HepG2 (cell line): ENCODE measurements around the gene NXT1. TPM values are rescaled to one million over a fixed set of nuclear protein-coding genes. Genes with fewer than 3 reads are reported as not detected.

Experiments used
- ARNT2 ChIP-seq: sonication (generic); formaldehyde crosslinking; IDR thresholded peaks from 2 replicates; pipeline ENCODE4 v1.8.0; 2022; ENCODE audit warnings: mild to moderate bottlenecking, low read depth, missing genetic modification reagents, moderate library complexity
- ATF6 ChIP-seq: sonication (generic); formaldehyde crosslinking; conservative IDR thresholded peaks from 2 replicates; pipeline ENCODE4 v1.4.0; 2020; ENCODE audit warnings: missing genetic modification reagents
- ATF7 ChIP-seq, 2 experiments: fragments of 450-650 bp in 1 of 2; sonication (generic) in 1 of 2; formaldehyde crosslinking in 1 of 2; IDR thresholded peaks; 2 replicates each; pipeline versions ENCODE4 v1.4.0 to v1.6.1; 2016 to 2020; ENCODE audit warnings: antibody characterized with exemption in 1 of 2, mild to moderate bottlenecking in 1 of 2, missing genetic modification reagents in 1 of 2
- CCDC6 ChIP-seq: sonication (generic); formaldehyde crosslinking; IDR thresholded peaks from 2 replicates; pipeline ENCODE4 v1.8.1; 2022; ENCODE audit warnings: mild to moderate bottlenecking, missing genetic modification reagents, moderate library complexity
- FUBP1 ChIP-seq: sonication (generic); formaldehyde crosslinking; IDR thresholded peaks from 2 replicates; pipeline ENCODE4 v1.5.1; 2020; ENCODE audit warnings: missing genetic modification reagents, mild to moderate bottlenecking, borderline replicate concordance
- LCORL ChIP-seq, 2 experiments: fragments of 450-650 bp in 1 of 2; sonication (generic) in 1 of 2; formaldehyde crosslinking in 1 of 2; IDR thresholded peaks; 2 replicates each; pipeline versions ENCODE4 v1.5.0 to v1.6.1; 2017 to 2020; ENCODE audit warnings: antibody characterized with exemption in 1 of 2, missing genetic modification reagents in 1 of 2
- NR0B2 ChIP-seq: sonication (generic); formaldehyde crosslinking; IDR thresholded peaks from 2 replicates; pipeline ENCODE4 v1.4.0; 2020; ENCODE audit warnings: mild to moderate bottlenecking, missing genetic modification reagents
- NR2C2 ChIP-seq: sonication (generic); formaldehyde crosslinking; IDR thresholded peaks from 2 replicates; pipeline ENCODE4 v1.4.0; 2020; ENCODE audit warnings: missing genetic modification reagents, mild to moderate bottlenecking, moderate library complexity, borderline replicate concordance
- SRSF4 ChIP-seq: fragments of 200-400 bp; formaldehyde crosslinking; IDR thresholded peaks from one replicate; pipeline ENCODE4 v1.6.1; 2018; ENCODE audit warnings: mild to moderate bottlenecking, low read depth, low read length, moderate library complexity; ENCODE audit not compliant: poor library complexity, severe bottlenecking
- THAP11 ChIP-seq: IDR thresholded peaks from 2 replicates; pipeline ENCODE4 v1.6.1; 2016; ENCODE audit warnings: missing biosample characterization, missing genetic modification reagents
- XRCC5 ChIP-seq: fragments of 200-400 bp; formaldehyde crosslinking; optimal IDR thresholded peaks from 2 replicates; pipeline ENCODE3; 2017; ENCODE audit warnings: mild to moderate bottlenecking, low read length
- ZFP36L2 ChIP-seq: sonication (generic); formaldehyde crosslinking; IDR thresholded peaks from 2 replicates; pipeline ENCODE4 v1.4.0; 2020; ENCODE audit warnings: missing genetic modification reagents
- ZNF136 ChIP-seq: sonication (generic); formaldehyde crosslinking; IDR thresholded peaks from 2 replicates; pipeline ENCODE4 v1.8.1; 2022; ENCODE audit warnings: low read depth, mild to moderate bottlenecking, moderate library complexity, missing genetic modification reagents
- ZNF230 ChIP-seq: sonication (generic); formaldehyde crosslinking; IDR thresholded peaks from 2 replicates; pipeline ENCODE4 v1.4.0; 2020; ENCODE audit warnings: mild to moderate bottlenecking, missing genetic modification reagents
- ZNF569 ChIP-seq: sonication (generic); formaldehyde crosslinking; IDR thresholded peaks from 2 replicates; pipeline ENCODE4 v1.5.0; 2020; ENCODE audit warnings: mild to moderate bottlenecking, missing genetic modification reagents, moderate library complexity, borderline replicate concordance
- ZNF616 ChIP-seq: sonication (generic); formaldehyde crosslinking; IDR thresholded peaks from 2 replicates; pipeline ENCODE4 v1.5.0; 2020; ENCODE audit warnings: low read depth, mild to moderate bottlenecking, missing genetic modification reagents
- polyA plus RNA-seq, 8 experiments: library from polyadenylated mRNA; depleted of rRNA in 3 of 8; stranded (reverse) in 7 of 8; unstranded in 1 of 8; fragments of >200 nt; fragmentation: Illumina TruSeq in 4 of 8; extraction: Trizol in 4 of 8; gene quantifications; 2 replicates each; pipeline versions ENCODE4 v1.2.1 to v1.2.3, GENCODE V29; 2011 to 2016; ENCODE audit warnings: low read depth in 4 of 8, missing spikeins in 1 of 8, mixed read lengths in 1 of 8; ENCODE audit not compliant: insufficient read depth in 1 of 8
- total RNA-seq, 5 experiments: library from RNA; depleted of rRNA; stranded (reverse); fragments of >200 nt; fragmentation: Illumina TruSeq; extraction: Trizol; gene quantifications; 2 replicates each; pipeline ENCODE4 v1.2.3, GENCODE V29; 2016; ENCODE audit warnings: low read depth in 1 of 5
- TF ChIP-seq, protein P1 (sequence below): IDR thresholded peaks from 2 replicates; pipeline ENCODE4 v1.4.0; 2020; ENCODE audit warnings: mild to moderate bottlenecking, missing genetic modification reagents

The NXT1 gene
- total and polyA plus RNA-seq, 2 of the 13 experiments (the other 11 are each of a cell fraction or from before 2014, with no cell fraction given) = 35.6 to 65.9 TPM

GRCh38 chr20:23361476-23362391, 11.1 kb downstream of the NXT1 start, which contains the start of gene GZF1 (continued):
- TF ChIP-seq ATF6 (CRISPR knock-in tag) (no peak; the same call in 1 of the 2 replicates), LCORL (IDR thresholded peaks at IDR 0.05) (no peak), LCORL (CRISPR knock-in tag; IDR thresholded peaks at IDR 0.05) (peak; percentile 85), ZNF230 (CRISPR knock-in tag) (peak; percentile 99), ARNT2 (peak; percentile 90), THAP11 (peak; percentile 95), ZFP36L2 (CRISPR knock-in tag) (peak; percentile 85; the same call in 1 of the 2 replicates), NR2C2 (CRISPR knock-in tag) (peak; percentile 75), ZNF569 (peak; percentile 69; the same call in 1 of the 2 replicates), ZNF616 (CRISPR knock-in tag) (no peak; the same call in none of the 2 replicates), XRCC5 (peak; percentile 88), ATF7 (IDR thresholded peaks at IDR 0.05) (peak; percentile 98), ATF7 (CRISPR knock-in tag; IDR thresholded peaks at IDR 0.05) (peak; percentile 100), SRSF4 (no peak), CCDC6 (CRISPR knock-in tag) (peak; percentile 97; the same call in 1 of the 2 replicates), FUBP1 (CRISPR knock-in tag) (no peak; the same call in 1 of the 2 replicates), NR0B2 (CRISPR knock-in tag) (peak; percentile 91), ZNF136 (CRISPR knock-in tag) (peak; percentile 99)
- TF ChIP-seq, protein P1, sequence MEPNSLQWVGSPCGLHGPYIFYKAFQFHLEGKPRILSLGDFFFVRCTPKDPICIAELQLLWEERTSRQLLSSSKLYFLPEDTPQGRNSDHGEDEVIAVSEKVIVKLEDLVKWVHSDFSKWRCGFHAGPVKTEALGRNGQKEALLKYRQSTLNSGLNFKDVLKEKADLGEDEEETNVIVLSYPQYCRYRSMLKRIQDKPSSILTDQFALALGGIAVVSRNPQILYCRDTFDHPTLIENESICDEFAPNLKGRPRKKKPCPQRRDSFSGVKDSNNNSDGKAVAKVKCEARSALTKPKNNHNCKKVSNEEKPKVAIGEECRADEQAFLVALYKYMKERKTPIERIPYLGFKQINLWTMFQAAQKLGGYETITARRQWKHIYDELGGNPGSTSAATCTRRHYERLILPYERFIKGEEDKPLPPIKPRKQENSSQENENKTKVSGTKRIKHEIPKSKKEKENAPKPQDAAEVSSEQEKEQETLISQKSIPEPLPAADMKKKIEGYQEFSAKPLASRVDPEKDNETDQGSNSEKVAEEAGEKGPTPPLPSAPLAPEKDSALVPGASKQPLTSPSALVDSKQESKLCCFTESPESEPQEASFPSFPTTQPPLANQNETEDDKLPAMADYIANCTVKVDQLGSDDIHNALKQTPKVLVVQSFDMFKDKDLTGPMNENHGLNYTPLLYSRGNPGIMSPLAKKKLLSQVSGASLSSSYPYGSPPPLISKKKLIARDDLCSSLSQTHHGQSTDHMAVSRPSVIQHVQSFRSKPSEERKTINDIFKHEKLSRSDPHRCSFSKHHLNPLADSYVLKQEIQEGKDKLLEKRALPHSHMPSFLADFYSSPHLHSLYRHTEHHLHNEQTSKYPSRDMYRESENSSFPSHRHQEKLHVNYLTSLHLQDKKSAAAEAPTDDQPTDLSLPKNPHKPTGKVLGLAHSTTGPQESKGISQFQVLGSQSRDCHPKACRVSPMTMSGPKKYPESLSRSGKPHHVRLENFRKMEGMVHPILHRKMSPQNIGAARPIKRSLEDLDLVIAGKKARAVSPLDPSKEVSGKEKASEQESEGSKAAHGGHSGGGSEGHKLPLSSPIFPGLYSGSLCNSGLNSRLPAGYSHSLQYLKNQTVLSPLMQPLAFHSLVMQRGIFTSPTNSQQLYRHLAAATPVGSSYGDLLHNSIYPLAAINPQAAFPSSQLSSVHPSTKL (CRISPR knock-in tag) = peak; percentile 94
